Effector memory CD4-positive, alpha-beta T cell (primary cell): ENCODE measurements around the gene ST14.
"Not testable (repeated sequence)": the region's sequence is repeated elsewhere in the genome, so short reads cannot be mapped to it uniquely, and the experiment has no call there.

Source experiments
- DNase-seq, 3 donors: peaks; one replicate each; pipeline ENCODE4 v3.0.0-alpha.2; 2020
- H3K27ac ChIP-seq: 2 replicates; pipeline ENCODE4 v1.7.0; 2013; ENCODE audit warnings: mild to moderate bottlenecking, low read length, moderate library complexity; ENCODE audit not compliant: insufficient read depth, poor library complexity, severe bottlenecking
- H3K27me3 ChIP-seq: replicated peaks from 2 replicates; pipeline ENCODE4 v1.7.0; 2013; ENCODE audit warnings: mild to moderate bottlenecking, low read length; ENCODE audit not compliant: insufficient read depth, control insufficient read depth, poor library complexity, severe bottlenecking
- H3K36me3 ChIP-seq: 2 replicates; pipeline ENCODE4 v1.7.0; 2013; ENCODE audit warnings: mild to moderate bottlenecking, low read length, moderate library complexity; ENCODE audit not compliant: control insufficient read depth, insufficient read depth
- H3K4me1 ChIP-seq: 2 replicates; pipeline ENCODE4 v1.7.0; 2013; ENCODE audit warnings: low read length, mild to moderate bottlenecking; ENCODE audit not compliant: control insufficient read depth, insufficient read depth, poor library complexity, severe bottlenecking
- H3K4me3 ChIP-seq: 2 replicates; pipeline ENCODE4 v1.7.0; 2013; ENCODE audit warnings: low read length, low read depth, mild to moderate bottlenecking; ENCODE audit not compliant: insufficient read depth, poor library complexity, severe bottlenecking
- H3K9me3 ChIP-seq: 2 replicates; pipeline ENCODE4 v1.7.0; 2013; ENCODE audit warnings: mild to moderate bottlenecking, low read length, moderate library complexity; ENCODE audit not compliant: control insufficient read depth

The ST14 gene

DNA sequence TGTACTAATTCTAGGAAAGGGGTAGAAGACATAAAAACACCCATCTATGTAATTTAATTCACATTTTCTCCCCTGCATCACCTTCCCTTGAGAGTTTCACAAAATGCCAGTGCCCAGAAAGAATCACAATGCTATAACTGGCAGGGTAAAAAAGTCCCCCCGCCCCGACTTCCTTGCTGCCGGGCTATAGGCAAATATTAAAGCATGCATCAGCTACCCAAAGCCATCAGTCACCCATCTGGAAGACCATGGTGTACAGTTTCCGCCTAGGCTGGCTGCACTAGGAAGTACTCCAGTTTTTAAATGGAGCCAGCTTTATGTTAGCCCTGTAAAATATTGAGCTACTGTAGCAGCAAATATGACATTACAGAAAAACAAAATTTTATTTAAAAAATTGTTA lies 67.8 kb downstream of the ST14 start:
- Histone ChIP-seq H3K4me1 (no peaks in the 10 kb centered on the region), H3K27ac (no peak overlapping the region), H3K9me3 (no peaks in the 10 kb centered on the region), H3K4me3 (no peak overlapping the region), H3K36me3 (no peaks in the 10 kb centered on the region), H3K27me3 (no peaks in the 10 kb centered on the region)
- no peak for DNase-seq

DNA sequence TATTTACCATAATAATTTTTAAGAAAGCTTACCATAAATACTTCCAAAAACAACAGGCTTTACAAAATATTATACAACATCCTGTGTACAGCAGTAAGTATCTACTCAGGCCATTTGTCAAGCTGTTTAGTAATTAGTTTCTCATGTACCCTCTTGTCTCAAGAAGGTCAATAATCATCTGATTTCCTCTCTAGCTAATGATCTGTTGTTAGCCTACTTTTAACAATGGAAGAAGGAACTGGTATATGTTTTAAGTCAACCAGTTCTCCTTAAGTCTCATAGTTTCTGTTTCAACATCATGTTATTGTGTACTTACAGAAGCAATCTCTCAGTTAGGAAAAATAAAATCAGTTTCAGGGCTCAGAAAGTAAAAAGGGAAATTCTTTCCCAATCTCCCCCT lies 73.9 kb downstream of the ST14 start:
- H3K4me1 ChIP-seq, H3K9me3 ChIP-seq, H3K4me3 ChIP-seq, DNase-seq, H3K27me3 ChIP-seq, H3K27ac ChIP-seq: not testable (repeated sequence)
- H3K36me3 ChIP-seq: peaks cover 17% of the 10 kb centered on the region

DNA sequence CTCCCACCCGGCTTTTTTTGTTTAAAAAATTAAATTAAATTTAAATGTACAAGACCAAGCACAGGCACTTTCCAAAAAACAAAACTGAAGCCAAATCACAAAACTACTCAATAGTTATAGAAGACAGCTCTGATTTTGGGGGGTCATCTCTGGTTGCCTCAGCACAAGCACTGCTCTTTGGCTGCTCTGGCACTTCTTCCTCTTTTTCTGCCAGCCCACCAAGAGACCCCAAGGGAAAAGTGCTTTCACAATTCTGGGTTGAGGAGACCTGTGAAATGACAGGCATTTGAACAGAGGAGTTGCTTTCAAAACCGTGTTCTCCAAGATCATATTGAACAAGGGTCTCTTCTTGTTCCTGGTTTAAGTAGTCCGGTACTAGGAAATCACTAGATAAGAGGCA lies 74.3 kb downstream of the ST14 start:
- peaks cover 17% of the 10 kb centered on the region for H3K36me3 ChIP-seq
- not testable (repeated sequence) for H3K4me3 ChIP-seq, H3K27me3 ChIP-seq, H3K27ac ChIP-seq, DNase-seq, H3K9me3 ChIP-seq, H3K4me1 ChIP-seq

DNA sequence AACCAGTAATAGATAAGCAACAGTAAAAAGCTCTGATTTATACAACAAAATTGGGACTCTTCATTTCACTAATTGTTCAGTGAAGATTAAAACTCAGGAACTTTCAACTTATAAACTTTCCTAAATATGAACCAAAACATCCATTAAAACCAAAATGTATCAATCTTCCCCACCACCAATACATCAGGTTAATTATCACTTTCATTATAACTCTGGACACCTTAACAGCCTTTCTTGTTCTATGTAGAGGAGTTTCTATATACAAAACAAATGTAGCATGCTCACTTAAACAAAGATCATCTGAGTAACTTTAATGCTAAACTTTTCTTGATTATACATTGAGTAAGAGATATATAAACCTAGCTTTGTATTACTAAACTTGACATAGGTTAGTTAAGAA lies 74.7 kb downstream of the ST14 start:
- Histone ChIP-seq H3K36me3 (peaks cover 17% of the 10 kb centered on the region), H3K4me3 (no peak overlapping the region), H3K27me3 (no peaks in the 10 kb centered on the region), H3K4me1 (no peaks in the 10 kb centered on the region), H3K9me3 (no peaks in the 10 kb centered on the region), H3K27ac (no peak overlapping the region)
- no peak for DNase-seq

DNA sequence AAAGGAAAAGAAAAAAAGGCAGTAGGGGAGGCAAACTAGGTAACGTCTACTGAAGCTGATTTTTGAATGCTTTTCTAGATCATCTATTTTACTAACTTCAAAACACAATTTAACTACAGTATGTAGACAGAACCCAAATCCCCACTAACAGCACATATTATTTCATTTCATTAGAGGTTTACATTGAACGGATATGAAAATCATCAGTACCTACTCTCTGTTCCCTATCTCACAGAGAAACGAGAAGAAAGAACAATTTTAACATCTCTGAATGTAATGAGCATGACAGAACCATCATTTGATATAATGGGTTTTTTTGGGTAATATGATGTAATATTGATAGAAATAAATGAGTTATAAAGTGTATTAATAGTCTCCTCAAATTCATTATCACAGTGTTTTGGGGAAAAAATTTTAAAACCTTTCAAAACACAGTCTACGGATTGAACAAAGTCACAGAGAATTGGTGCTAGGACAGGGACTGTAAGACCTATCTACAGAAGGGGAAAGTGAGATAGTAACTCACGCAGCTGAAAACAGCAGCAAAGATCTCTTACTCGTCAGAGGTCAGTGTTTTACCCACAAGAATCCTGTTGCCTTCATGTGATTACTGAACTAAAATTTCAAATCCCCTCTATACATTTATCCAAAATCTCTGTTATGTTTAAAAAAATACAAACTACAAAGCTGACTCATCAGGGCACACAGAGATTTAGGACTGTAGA lies 77.9 kb downstream of the ST14 start:
- peaks cover 17% of the 10 kb centered on the region for H3K36me3 ChIP-seq
- no peaks in the 10 kb centered on the region for H3K27me3 ChIP-seq
- no peaks in the 10 kb centered on the region for H3K4me1 ChIP-seq
- H3K4me3 ChIP-seq: no peak overlapping the region
- H3K27ac ChIP-seq: no peak overlapping the region
- H3K9me3 ChIP-seq: no peaks in the 10 kb centered on the region
- no peak for DNase-seq

DNA sequence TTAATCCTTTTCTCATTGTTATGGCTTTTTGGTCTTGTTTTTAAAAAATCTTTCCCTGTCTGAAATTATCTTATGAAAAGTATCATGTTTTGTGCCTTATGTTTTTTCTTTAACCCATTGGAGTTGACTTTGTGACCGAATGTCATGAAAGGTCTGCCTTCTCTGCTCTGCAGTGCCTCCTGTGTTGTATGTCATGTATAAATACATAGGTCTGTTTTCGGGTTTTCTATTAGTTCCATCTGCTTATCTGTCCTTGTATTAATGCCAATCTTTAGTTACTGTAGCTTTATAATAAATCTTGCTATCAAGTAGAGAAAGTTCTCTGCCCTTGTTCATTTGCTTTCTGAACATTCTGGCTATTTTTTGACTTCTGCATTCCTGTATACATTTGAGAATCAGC lies 82.1 kb downstream of the ST14 start:
- no peaks in the 10 kb centered on the region for H3K4me1 ChIP-seq
- DNase-seq: no peak
- no peak overlapping the region for H3K27ac ChIP-seq
- H3K9me3 ChIP-seq: no peaks in the 10 kb centered on the region
- peaks cover 11% of the 10 kb centered on the region for H3K36me3 ChIP-seq
- no peaks in the 10 kb centered on the region for H3K27me3 ChIP-seq
- no peak overlapping the region for H3K4me3 ChIP-seq

DNA sequence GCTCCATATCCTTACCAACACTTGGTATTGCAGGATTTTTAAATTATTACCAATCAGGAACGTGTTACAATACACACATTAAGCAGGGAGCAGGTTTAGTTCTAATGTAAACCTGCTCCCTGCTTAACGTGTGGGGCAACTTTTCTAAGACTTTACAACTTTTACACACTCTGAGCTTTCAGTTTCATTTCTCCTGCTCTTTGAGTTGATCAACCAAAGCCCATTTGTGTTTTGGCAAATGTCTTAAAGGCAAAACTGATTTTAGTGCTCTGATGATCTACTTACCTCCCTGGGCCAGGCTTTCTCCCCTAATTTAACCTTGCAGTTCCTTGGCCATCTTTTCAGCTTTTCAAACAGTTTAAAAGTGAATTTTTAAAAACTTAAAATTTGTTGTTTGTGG lies 84.2 kb downstream of the ST14 start:
- Histone ChIP-seq H3K27me3 (no peaks in the 10 kb centered on the region), H3K4me1 (no peaks in the 10 kb centered on the region), H3K36me3 (no peaks in the 10 kb centered on the region), H3K9me3 (no peaks in the 10 kb centered on the region), H3K4me3 (no peak overlapping the region), H3K27ac (no peak overlapping the region)
- no peak for DNase-seq

DNA sequence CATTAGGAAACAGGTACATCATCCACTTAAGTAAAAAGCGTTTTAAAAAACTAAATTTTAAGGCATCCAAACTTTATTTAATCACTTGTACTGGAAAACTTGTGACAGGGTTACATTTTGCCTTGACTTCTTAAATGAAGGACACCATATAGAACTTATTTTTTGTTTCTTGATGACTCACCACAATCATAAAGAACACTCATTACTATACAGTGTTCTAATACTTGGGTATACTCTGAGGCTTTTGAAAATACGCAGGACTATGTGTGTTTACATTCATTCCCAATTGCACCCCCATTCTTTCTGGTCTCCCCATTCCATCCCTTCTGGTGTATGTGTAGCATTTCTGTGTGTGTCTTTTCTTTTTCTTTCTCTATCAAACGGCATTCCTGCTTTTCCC lies 85.3 kb downstream of the ST14 start:
- Histone ChIP-seq H3K27me3 (no peaks in the 10 kb centered on the region), H3K27ac (no peak overlapping the region), H3K4me3 (no peak overlapping the region), H3K36me3 (no peaks in the 10 kb centered on the region), H3K4me1 (no peaks in the 10 kb centered on the region), H3K9me3 (no peaks in the 10 kb centered on the region)
- DNase-seq: no peak

DNA sequence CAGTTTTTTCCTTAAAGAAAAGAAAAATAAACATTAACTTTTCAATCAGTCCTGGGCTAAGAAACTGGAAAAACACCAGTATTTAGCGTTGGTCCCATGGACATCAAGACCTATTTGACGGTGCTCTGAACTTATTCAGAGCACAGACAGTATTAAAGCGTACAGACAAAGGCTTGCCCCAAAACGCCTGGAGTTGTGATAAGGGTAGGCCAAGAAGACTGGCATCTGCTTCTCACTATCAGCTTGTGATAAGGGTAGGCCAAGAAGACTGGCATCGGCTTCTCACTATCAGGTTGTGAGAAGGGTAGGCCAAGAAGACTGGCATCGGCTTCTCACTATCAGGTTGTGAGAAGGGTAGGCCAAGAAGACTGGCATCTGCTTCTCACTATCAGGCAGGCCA lies 85.8 kb downstream of the ST14 start:
- H3K27me3 ChIP-seq: not testable (repeated sequence)

DNA sequence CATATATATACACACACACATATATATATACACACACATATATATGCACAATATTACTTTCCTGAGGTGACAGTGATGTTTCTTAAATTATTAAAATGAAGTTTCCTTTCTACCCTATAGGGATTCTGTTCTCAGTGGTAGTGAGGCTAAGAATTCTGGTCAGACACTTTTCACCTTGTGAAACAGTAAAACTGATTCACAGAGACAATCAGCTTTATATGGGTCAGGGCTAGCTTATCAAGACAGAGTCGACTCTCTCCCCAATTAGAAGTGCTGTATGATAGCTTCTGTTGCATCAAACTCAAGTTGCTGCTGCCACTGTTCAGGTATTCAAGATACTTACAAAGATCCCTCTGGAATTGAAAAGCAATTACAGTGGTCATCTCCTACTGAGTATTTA lies 86.7 kb downstream of the ST14 start:
- no peaks in the 10 kb centered on the region for H3K4me1 ChIP-seq
- H3K36me3 ChIP-seq: no peaks in the 10 kb centered on the region
- no peak overlapping the region for H3K27ac ChIP-seq
- no peaks in the 10 kb centered on the region for H3K27me3 ChIP-seq
- no peaks in the 10 kb centered on the region for H3K9me3 ChIP-seq
- no peak overlapping the region for H3K4me3 ChIP-seq
- DNase-seq: no peak

More for the DNA sequence above, 85.8 kb downstream of the ST14 start:
- not testable (repeated sequence) for H3K4me3 ChIP-seq, H3K36me3 ChIP-seq, DNase-seq, H3K27ac ChIP-seq, H3K9me3 ChIP-seq, H3K4me1 ChIP-seq
